B cell (primary cell): ENCODE results near the gene ORM1.

Source experiments
- EZH2 ChIP-seq: IDR thresholded peaks from 2 replicates; pipeline ENCODE4 v1.6.1; 2012; ENCODE audit warnings: borderline replicate concordance, low read depth, mild to moderate bottlenecking, moderate library complexity, low read length; ENCODE audit not compliant: insufficient read depth, poor library complexity, severe bottlenecking
- TF ChIP-seq, protein P1 (sequence below): fragments of 200-600 bp; IDR thresholded peaks from one replicate; pipeline ENCODE4 v1.8.0; 2022; ENCODE audit warnings: antibody characterized with exemption, mild to moderate bottlenecking

DNA sequence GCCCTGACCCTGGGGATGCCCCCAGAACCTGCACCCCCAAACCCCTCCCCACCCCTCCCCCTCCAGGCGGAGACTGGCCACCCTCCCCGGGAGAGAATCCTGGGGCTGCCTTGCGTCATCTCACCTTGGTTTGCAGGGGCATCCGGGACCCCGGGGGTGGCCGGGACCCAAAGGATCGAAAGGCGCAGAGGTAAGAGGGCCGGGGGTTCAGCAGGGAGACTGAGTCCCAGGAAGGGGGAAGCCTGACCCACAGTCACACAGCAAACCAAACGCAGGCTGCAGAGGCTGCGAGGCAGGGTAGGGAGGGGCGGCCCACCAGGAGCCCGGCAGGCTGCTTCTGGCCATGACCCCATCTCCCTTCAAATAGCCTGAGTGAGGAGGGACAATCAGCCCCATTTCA, 33.8 kb upstream of the ORM1 start:
- TF ChIP-seq, protein P1, sequence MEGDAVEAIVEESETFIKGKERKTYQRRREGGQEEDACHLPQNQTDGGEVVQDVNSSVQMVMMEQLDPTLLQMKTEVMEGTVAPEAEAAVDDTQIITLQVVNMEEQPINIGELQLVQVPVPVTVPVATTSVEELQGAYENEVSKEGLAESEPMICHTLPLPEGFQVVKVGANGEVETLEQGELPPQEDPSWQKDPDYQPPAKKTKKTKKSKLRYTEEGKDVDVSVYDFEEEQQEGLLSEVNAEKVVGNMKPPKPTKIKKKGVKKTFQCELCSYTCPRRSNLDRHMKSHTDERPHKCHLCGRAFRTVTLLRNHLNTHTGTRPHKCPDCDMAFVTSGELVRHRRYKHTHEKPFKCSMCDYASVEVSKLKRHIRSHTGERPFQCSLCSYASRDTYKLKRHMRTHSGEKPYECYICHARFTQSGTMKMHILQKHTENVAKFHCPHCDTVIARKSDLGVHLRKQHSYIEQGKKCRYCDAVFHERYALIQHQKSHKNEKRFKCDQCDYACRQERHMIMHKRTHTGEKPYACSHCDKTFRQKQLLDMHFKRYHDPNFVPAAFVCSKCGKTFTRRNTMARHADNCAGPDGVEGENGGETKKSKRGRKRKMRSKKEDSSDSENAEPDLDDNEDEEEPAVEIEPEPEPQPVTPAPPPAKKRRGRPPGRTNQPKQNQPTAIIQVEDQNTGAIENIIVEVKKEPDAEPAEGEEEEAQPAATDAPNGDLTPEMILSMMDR = no peak
- no peak for TF ChIP-seq EZH2
